ENCODE measurements around the gene IFI27L2.

IFI27L2 gene

GRCh38 chr14:94121485-94121884 is 7.9 kb downstream of the IFI27L2 start:
- ATAC-seq, result no peak

DNA sequence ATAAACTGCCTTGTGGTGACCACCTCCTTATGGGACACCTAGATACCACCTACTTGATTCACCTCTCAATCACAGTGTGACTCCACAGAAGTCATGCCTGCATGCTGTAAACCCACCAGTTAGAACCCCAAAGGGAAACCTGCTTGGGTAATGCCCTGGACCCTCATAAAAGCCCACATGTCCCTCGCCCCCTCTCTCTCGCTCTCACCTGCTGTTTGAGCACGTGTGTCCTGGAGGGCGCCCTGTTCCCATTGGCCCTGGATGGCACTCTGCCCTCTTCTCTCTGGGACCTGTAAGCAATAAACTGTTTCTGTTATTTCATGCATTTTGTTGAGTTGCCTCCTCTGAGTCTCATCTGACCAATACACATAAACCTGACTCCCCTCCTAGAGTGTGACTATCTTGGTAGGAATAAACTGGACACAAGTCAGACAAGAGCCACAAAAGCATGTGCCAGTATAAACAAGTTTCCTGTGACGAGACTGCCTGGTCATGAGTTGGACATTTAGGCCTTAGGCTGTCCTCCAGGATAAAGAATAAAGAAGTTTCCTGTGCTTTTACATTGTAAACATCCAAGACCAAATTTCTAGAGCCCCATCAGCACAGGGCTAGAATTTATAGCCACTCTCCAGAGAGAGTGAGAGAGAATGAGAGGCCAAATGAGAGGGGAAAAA is 8.6 kb downstream of the IFI27L2 start:
- no peak for ATAC-seq

DNA sequence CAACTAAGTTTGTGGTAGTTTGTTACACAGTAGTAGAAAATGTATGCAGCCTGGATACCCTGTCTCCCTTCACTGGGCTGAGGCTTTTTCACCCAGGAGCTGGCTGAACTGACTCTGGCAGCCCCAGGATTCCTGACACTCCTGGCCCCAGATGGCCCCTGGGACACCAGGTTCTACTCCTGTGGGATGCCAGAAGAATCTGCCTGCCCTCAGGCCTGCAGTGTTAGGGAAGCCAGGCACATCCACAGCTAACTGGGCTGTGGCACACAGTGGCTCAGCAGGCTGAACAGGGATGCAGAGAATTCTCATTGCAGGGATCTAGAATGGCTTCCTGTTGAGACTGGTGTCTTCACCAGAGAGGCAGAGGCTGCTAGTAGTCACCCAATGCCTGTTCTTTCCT is 10.3 kb downstream of the IFI27L2 start:
- no peak for ATAC-seq

GRCh38 chr14:94117856-94118255 is 11.5 kb downstream of the IFI27L2 start:
- ATAC-seq, result no peak

DNA sequence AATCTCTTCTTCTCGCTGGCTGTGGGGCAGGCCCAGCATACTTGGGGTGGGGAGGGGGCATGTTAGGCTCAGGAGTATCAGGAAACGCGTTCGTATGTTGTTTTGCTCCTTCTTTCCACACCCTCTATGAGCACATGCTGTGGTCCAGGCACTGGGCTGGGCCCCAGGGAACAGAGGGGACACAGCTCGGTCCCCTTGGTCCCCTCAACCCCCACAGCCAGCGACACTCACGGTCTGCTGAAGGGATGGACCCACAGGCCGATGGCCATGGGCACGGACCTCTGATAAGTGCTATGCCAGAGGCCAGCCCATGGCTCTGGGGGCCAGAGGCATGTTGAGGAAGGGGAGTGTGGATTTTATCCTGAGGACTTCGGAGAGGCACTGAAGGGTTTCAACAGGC is 12.7 kb downstream of the IFI27L2 start:
- no peak for ATAC-seq

GRCh38 chr14:94115631-94116030 is 13.8 kb downstream of the IFI27L2 start:
- ATAC-seq, result no peak

DNA sequence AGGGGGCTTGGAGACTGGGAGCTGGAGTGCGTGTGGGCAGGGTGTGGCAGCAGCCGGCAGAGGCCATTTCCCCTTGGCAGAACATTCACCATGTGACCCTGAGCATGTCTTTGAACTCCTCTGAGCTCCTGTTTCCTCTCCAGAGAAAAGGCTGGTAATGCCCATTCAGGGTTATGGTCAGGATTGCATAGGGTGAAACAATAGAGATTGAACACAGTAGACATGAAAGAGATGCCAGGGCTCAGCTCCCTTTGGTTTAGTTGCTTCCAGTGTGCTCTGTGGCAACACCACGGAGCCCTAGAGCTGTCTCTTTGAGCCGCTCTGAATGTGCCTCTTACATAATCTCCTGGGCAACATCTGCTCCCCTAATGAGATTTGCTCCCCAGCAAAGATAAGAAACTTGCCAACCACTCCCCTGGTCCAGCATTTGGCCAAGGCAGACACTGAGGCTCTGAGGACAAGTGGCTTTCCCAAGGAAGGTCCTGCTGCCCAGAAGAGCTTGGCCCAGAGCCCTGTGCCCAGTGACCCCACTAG is 14.3 kb downstream of the IFI27L2 start:
- ATAC-seq, result no peak

- ATAC-seq, result no peak
Observed at GRCh38 chr14:94114589-94115057, 14.8 kb downstream of the IFI27L2 start.

DNA sequence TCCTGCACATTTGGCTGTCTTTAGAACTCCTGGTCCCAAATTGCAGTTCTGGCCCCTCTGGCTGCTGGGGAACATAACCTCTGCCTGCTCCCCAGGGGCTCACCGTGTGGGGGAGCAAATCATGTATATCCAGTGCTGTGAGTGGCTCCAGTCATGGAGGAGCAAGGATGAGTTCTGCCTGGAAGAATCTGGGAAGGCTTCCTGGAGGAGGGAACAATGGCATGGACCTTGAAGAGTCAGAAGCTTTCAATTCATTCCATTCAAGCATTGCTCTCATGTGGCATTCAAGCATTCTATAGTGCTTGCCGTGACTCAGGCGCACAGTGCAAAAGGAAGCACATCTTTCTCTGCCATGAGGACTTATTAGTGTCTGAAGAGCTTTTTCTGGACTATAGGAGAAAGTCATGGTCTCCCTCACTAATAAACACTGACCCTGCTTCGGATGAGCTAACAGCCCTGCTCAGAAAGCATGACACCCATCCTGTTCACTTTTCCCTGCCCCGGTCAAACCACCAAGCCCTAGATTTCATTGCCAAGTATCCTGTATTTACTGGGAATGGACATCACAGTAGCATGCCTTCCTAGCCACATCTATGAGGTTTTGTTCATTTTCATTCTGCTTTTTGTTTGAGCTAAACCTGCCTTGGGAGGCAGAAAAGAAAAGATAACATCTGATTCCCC is 15.4 kb downstream of the IFI27L2 start:
- ATAC-seq, result no peak

GRCh38 chr14:94113490-94113889 is 15.9 kb downstream of the IFI27L2 start:
- ATAC-seq, result no peak

DNA sequence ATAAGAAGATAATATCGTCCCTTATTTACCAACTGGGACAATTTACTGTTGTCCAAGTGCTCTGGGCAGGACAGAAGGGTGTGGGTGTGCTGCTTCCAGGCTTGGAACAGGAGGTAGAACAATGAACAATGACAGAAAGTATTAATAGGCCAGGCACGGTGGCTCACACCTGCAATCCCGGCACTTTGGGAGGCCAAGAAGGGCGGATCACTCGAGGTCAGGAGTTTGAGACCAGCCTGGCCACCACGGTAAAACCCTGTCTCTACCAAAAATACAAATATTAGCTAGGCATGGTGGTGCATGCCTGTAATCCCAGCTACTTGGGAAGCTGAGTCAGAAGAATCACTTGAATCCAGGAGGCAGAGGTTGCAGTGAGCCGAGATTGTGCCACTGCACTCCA is 16.3 kb downstream of the IFI27L2 start:
- ATAC-seq, result no peak

GRCh38 chr14:94112513-94113063 is 16.8 kb downstream of the IFI27L2 start:
- no peak for ATAC-seq

DNA sequence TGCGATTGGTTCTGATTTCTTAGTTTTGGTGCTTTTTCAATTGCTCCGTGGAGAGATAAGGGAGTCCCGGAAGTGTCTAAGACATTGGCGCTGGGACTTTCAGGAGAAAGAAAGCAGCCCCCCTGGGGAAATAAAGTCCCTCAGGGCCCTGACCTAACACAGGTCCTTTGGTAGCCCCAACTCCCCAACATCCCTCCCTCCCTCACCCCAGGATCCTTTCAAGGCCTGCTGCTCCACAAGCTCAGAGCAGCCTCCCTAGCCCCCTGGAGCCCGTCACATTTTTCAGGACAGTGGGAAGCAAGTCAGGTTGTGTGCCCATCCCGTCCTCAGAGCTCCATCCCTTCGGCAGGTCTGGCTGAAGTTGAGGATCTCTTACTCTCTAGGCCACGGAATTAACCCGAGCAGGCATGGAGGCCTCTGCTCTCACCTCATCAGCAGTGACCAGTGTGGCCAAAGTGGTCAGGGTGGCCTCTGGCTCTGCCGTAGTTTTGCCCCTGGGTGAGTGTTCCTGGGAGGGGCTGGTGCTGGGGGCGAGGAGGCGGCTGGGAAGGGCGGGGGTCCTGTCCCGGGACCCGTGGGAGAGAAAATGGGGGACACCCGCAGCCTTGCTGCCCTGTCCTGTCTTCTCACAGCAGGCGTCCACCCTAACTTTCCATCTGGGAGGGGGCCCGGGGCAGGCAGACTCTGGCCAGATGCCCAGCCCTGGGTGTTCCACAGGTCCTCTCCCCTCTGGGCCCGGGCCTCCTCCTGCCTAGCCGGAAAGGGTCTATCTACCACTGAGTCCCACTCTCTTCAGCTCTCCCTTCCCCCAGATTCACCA is 17.9 kb downstream of the IFI27L2 start:
- ATAC-seq, result no peak

GRCh38 chr14:94110552-94111181 is 18.7 kb downstream of the IFI27L2 start, which contains the start of gene IFI27:
TSS of gene IFI27 (plus strand) at chr14:94110736.
- no peak for ATAC-seq

- ATAC-seq, result no peak
Observed at GRCh38 chr14:94109915-94110250, 19.5 kb downstream of the IFI27L2 start.

DNA sequence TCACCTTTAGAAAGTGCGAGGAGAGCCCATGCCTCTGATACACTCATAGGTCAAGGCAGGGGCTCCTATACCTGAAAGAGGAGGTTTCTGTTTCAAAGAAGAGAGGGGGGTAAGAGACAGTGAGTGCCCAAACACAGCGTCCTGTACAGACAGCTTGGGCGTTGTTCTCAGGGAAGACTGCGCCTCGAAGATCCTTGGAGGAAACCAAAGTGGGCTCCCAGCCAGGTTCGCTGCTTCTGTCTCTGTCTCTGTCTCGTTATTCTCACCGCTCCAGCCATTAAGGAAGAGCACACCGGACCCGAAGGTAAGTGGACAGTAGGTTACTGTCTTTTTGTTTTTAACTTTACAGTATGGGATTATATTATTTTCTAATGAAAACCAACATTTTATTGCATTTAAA is 24.7 kb downstream of the IFI27L2 start:
- ATAC-seq, result no peak

GRCh38 chr14:94103554-94104150 is 25.8 kb downstream of the IFI27L2 start:
- no peak for ATAC-seq

DNA sequence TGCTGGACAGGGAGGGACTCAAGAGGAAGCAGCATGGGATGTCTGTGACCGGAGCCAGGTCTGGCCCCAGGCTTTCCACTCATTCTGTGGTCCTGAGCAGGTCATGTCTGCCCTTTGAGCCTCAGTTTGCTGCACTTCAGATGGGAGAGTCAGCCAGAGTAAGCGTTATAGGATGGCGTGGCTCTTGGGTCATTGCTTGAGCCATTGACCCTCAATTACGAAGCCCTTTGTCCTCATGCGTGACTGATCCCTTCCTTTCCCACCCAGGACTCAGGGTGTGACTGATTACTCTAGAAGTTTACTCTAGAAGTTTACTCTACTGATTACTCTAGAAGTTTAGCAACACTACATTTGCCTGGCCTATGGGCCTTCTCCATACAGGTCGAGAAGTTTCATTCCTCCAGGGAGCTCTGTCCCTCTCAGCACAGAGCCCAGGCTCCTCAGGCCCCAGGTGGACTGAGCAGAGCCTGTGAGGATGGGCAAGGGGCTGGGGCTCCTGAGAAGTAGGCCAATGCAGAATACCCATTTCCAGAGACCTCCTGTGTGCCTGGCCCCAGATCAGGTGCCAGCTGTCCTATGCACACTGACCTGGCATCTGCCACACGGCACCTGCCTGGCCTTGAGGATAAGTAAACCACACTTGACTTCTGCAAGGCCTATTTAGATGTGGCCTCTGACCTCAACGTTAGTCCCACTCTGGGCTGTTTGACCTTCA is 26.5 kb downstream of the IFI27L2 start:
- no peak for ATAC-seq

- ATAC-seq, result no peak
Observed at GRCh38 chr14:94101748-94102147, 27.7 kb downstream of the IFI27L2 start.

- no peak for ATAC-seq
Observed at GRCh38 chr14:94100847-94101246, 28.6 kb downstream of the IFI27L2 start.

DNA sequence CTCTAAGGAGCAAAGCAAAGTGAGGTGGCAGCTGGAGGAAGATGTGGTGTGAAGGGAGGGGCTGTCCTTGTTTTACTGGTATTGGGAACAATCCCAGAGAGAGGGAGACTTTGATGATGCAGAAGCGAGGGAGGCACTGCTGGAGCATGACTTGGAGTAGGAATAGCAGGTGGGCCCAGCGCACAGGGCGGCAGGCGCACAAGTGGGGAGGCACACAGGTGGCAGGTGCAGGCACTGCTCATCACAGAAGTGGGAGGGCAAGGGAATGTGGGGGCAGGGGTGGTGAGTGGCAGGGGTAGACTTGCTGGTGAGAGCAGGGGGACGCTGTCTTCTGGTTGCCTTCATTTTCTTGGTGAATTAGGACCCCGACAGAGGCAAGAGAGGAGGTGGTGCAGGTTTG is 30.4 kb downstream of the IFI27L2 start:
- no peak for ATAC-seq

Measured in activated CD4-positive, CD25-positive, alpha-beta regulatory T cell treated with anti-CD3 and anti-CD28 coated beads, Interleukin-2, amount 50 U/mL, for 24 hours (primary cell).